Measurements from ENCODE around the gene MYL10. TPM values are rescaled to one million over a fixed set of nuclear protein-coding genes. Genes with fewer than 3 reads are reported as not detected.
A peak's percentile ranks its signal among the peaks of the same experiment; 100 is the strongest.

Gene MYL10
- total and polyA plus RNA-seq, 2 of the 8 experiments (the other 6 are each of a cell fraction or from before 2014, with no cell fraction given) = 0.18 TPM; not detected in 1

DNA sequence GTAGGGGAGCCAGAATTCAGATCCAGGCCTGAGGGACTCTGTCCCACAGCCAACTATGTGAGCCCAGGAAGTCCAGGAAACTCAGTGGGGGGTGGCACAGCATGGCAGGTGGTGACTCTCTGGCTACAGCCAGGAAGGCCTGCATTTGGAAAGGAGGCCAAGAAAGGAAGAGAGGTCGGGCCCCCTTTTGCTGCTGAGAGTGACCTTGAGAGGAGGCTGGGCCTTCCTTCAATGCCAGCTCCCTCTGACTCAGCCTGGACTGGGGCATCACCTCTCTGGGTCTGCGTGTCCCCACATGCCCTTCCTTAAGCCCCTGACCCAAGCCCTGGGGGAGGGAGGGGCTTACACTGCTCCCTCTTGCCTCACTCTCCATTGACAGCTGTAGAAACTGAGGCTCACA is 6.4 kb upstream of the MYL10 start:
- Histone ChIP-seq H2BK120ac (replicated peaks; ENCODE audit: low read depth, low read length) (no peak overlapping the region), H3K4me3 (ENCODE audit: extremely low read depth in 1 of 4, insufficient read depth in 2 of 4, low read depth in 3 of 4, low read length in 4 of 4) (no peak overlapping the region), H3K4me1 (replicated peaks in 1 of 4; ENCODE audit: control insufficient read depth in 3 of 4, insufficient read depth in 4 of 4, low read length in 3 of 4) (peaks cover 0 to 3% (median 1%) of the 10 kb centered on the region in 4 experiments; a peak in 4 of 7 replicates), H3K79me1 (ENCODE audit: low read depth, low read length) (no peaks in the 10 kb centered on the region), H2BK12ac (ENCODE audit: low read depth, low read length) (peak overlapping the region; percentile 80; the same call in 1 of the 2 replicates), H3K4ac (replicated peaks; ENCODE audit: insufficient read length, low read depth, low read length) (no peak overlapping the region), H3K23me2 (ENCODE audit: low read depth, low read length) (no peaks in the 10 kb centered on the region), H3K14ac (ENCODE audit: insufficient read length) (no peak overlapping the region), H3K27me3 (replicated peaks in 1 of 4; ENCODE audit: control insufficient read depth in 3 of 4, extremely low read depth in 1 of 4, insufficient read depth in 3 of 4, low read length in 3 of 4) (no peaks in the 10 kb centered on the region), H3K9me3 (ENCODE audit: insufficient read depth in 2 of 2, low read depth in 1 of 2, low read length in 1 of 2) (0 out of 4 replicates have a peak, but pooled peaks cover 0 to 5% of the 10 kb centered on the region in 2 experiments), H4K8ac (ENCODE audit: extremely low read depth, insufficient read depth, low read length) (no peak overlapping the region), H2BK5ac (ENCODE audit: low read depth, low read length) (peak overlapping the region; percentile 39; the same call in 1 of the 2 replicates), H2BK20ac (ENCODE audit: low read length) (no peak overlapping the region), H2AFZ (ENCODE audit: low read length) (no peak overlapping the region), H2BK15ac (ENCODE audit: low read length) (no peak overlapping the region), H3K4me2 (ENCODE audit: insufficient read depth in 1 of 2, low read depth in 2 of 2, low read length in 2 of 2) (no peak overlapping the region), H3K9ac (replicated peaks in 1 of 4; ENCODE audit: extremely low read depth in 1 of 4, low read depth in 3 of 4, low read length in 3 of 4) (no peak overlapping the region), H3K79me2 (ENCODE audit: control insufficient read depth in 1 of 2, insufficient read depth in 2 of 2, low read length in 2 of 2) (no peaks in the 10 kb centered on the region), H4K20me1 (replicated peaks in 1 of 2; ENCODE audit: control insufficient read depth in 1 of 2, insufficient read depth in 2 of 2, low read length in 2 of 2) (no peaks in the 10 kb centered on the region), H3K56ac (replicated peaks; ENCODE audit: insufficient read length, low read depth, low read length) (no peak overlapping the region), H3K36me3 (ENCODE audit: control insufficient read depth in 2 of 4, insufficient read depth in 4 of 4, low read length in 3 of 4) (no peaks in the 10 kb centered on the region), H2AK5ac (ENCODE audit: low read depth, low read length) (no peak overlapping the region), H3K27ac (ENCODE audit: low read depth, low read length) (no peak overlapping the region), H4K91ac (replicated peaks; ENCODE audit: insufficient read length, low read length) (peak overlapping the region; percentile 65), H4K5ac (ENCODE audit: insufficient read length, low read depth, low read length) (no peak overlapping the region), H3K18ac (ENCODE audit: extremely low read depth, low read length) (peak overlapping the region; percentile 90), H3K23ac (ENCODE audit: insufficient read length) (no peak overlapping the region)
- DNase-seq (ENCODE audit: low read depth in 1 of 2, low spot score in 2 of 2) (no peak), FAIRE-seq (no peak)
- ChIA-PET CTCF (ENCODE audit: partially characterized antibody) (interaction anchor here (0.5 to 1.0 kb wide), 6 partner anchors 9 to 117 kb away, joined by 3 to 5 read pairs (median 3); no protein-coding TSS in a partner anchor), POLR2A (ENCODE audit: partially characterized antibody) (interaction anchor here (0.8 kb wide), 1 partner anchor 827 kb away, joined by 3 read pairs; no protein-coding TSS in a partner anchor)
- 72% methylated on average over 2 of the region's 2 CpGs; no CpG with 5 or more reads in 1 of the 2 experiments for WGBS, 2 experiments (ENCODE audit: extremely low coverage in 1 of 2, insufficient coverage in 1 of 2, insufficient read length in 1 of 2, insufficient replicate concordance in 2 of 2, low coverage in 1 of 2, low lambda C conversion rate in 2 of 2, missing lambda C conversion rate in 1 of 2)
- TF ChIP-seq, protein P1, sequence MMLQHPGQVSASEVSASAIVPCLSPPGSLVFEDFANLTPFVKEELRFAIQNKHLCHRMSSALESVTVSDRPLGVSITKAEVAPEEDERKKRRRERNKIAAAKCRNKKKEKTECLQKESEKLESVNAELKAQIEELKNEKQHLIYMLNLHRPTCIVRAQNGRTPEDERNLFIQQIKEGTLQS (IDR thresholded peaks at IDR 0.05; ENCODE audit: insufficient read depth, low read depth, low read length) = no peak
- no peak for TF ChIP-seq CHD1 (IDR thresholded peaks at IDR 0.05; ENCODE audit: low read depth, low read length)
- no peak for TF ChIP-seq RAD21 (IDR thresholded peaks at IDR 0.05 in 1 of 2, conservative IDR thresholded peaks at IDR 0.05 in 1 of 2; ENCODE audit: low read depth in 2 of 2, low read length in 2 of 2)
- no peak for TF ChIP-seq CEBPB (IDR thresholded peaks at IDR 0.05; ENCODE audit: low read depth, low read length)
- TF ChIP-seq CHD2 (IDR thresholded peaks at IDR 0.05; ENCODE audit: low read length) = no peak
- TF ChIP-seq RFX5 (IDR thresholded peaks at IDR 0.05; ENCODE audit: borderline replicate concordance, low read depth, low read length) = no peak
- TF ChIP-seq BACH1 (IDR thresholded peaks at IDR 0.05; ENCODE audit: low read length) = no peak
- TF ChIP-seq POU5F1 (IDR thresholded peaks at IDR 0.05; ENCODE audit: low read depth, low read length) = no peak
- TF ChIP-seq HDAC6 (IDR thresholded peaks at IDR 0.05; ENCODE audit: low read depth, low read length) = no peak
- TF ChIP-seq ASH2L (IDR thresholded peaks at IDR 0.05; ENCODE audit: low read length) = no peak
- TF ChIP-seq, protein P2, sequence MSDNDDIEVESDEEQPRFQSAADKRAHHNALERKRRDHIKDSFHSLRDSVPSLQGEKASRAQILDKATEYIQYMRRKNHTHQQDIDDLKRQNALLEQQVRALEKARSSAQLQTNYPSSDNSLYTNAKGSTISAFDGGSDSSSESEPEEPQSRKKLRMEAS (IDR thresholded peaks at IDR 0.05) = no peak
